Neural progenitor cell (in vitro differentiated cells): ENCODE data around the gene KAZN.

Source experiments
- EZH2 ChIP-seq: fragments of 200-600 bp; sonication (generic); IDR thresholded peaks from 2 replicates; pipeline ENCODE4 v1.6.1; 2017; ENCODE audit warnings: antibody characterized with exemption, mild to moderate bottlenecking, moderate library complexity
- EZH2phosphoT487 ChIP-seq: fragments of 200-600 bp; sonication (generic); IDR thresholded peaks from 2 replicates; pipeline ENCODE4 v1.6.1; 2017; ENCODE audit warnings: antibody characterized with exemption
- TF ChIP-seq, protein P1 (sequence below): fragments of 200-600 bp; sonication (generic); IDR thresholded peaks from 2 replicates; pipeline ENCODE4 v1.5.1; 2017; ENCODE audit warnings: antibody characterized with exemption, mild to moderate bottlenecking

- TF ChIP-seq, protein P1, sequence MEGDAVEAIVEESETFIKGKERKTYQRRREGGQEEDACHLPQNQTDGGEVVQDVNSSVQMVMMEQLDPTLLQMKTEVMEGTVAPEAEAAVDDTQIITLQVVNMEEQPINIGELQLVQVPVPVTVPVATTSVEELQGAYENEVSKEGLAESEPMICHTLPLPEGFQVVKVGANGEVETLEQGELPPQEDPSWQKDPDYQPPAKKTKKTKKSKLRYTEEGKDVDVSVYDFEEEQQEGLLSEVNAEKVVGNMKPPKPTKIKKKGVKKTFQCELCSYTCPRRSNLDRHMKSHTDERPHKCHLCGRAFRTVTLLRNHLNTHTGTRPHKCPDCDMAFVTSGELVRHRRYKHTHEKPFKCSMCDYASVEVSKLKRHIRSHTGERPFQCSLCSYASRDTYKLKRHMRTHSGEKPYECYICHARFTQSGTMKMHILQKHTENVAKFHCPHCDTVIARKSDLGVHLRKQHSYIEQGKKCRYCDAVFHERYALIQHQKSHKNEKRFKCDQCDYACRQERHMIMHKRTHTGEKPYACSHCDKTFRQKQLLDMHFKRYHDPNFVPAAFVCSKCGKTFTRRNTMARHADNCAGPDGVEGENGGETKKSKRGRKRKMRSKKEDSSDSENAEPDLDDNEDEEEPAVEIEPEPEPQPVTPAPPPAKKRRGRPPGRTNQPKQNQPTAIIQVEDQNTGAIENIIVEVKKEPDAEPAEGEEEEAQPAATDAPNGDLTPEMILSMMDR, result no peak
- TF ChIP-seq EZH2, result no peak
- TF ChIP-seq EZH2phosphoT487, result no peak
Observed at GRCh38 chr1:14857436-14858195, 259.1 kb downstream of the KAZN start.
